GM12878 (cell line): Measurements from ENCODE around the gene RBMS1.

Experiments used
- CBFB ChIP-seq: IDR thresholded peaks from 2 replicates; pipeline ENCODE4 v1.6.1; 2016; ENCODE audit warnings: antibody characterized with exemption, low read depth
- CTCF ChIP-seq, 3 experiments: IDR thresholded peaks in 2 of 3; conservative IDR thresholded peaks in 1 of 3; 2 replicates each; pipeline ENCODE4 v1.5.1; 2011; ENCODE audit warnings: low read depth in 3 of 3, low read length in 3 of 3, mild to moderate bottlenecking in 3 of 3, control low read depth in 2 of 3, moderate library complexity in 2 of 3, inconsistent platforms in 1 of 3, mixed read lengths in 1 of 3; ENCODE audit not compliant: control insufficient read depth in 2 of 3, insufficient read depth in 1 of 3; ENCODE audit errors: extremely low read depth in 1 of 3
- E2F8 ChIP-seq: fragments of 450-650 bp; IDR thresholded peaks from 2 replicates; pipeline ENCODE4 v1.6.1; 2018; ENCODE audit warnings: mild to moderate bottlenecking, low read depth, moderate library complexity; ENCODE audit not compliant: partially characterized antibody
- GABPA ChIP-seq: IDR thresholded peaks from 2 replicates; pipeline ENCODE4 v1.6.1; 2014; ENCODE audit warnings: antibody characterized with exemption, low read depth, mild to moderate bottlenecking, inconsistent platforms
- HDGF ChIP-seq: fragments of 450-650 bp; IDR thresholded peaks from 2 replicates; pipeline ENCODE4 v1.6.1; 2016; ENCODE audit warnings: antibody characterized with exemption
- JUNB ChIP-seq: IDR thresholded peaks from 2 replicates; pipeline ENCODE4 v1.6.1; 2016; ENCODE audit warnings: antibody characterized with exemption, mild to moderate bottlenecking
- NBN ChIP-seq: fragments of 450-650 bp; IDR thresholded peaks from 2 replicates; pipeline ENCODE4 v1.6.1; 2016
- POLR2AphosphoS5 ChIP-seq: IDR thresholded peaks from 2 replicates; pipeline ENCODE4 v1.6.1; 2011; ENCODE audit warnings: mild to moderate bottlenecking, low read length, inconsistent platforms

GRCh38 chr2:160522951-160523710 is 29.5 kb upstream of the RBMS1 start:
- TF ChIP-seq NBN: no peak
- TF ChIP-seq CTCF (IDR thresholded peaks at IDR 0.05 in 2 of 3, conservative IDR thresholded peaks at IDR 0.05 in 1 of 3; ENCODE audit: control insufficient read depth in 2 of 3, extremely low read depth in 1 of 3, insufficient read depth in 1 of 3, low read depth in 3 of 3, low read length in 3 of 3): no peak
- no peak for TF ChIP-seq GABPA
- no peak for TF ChIP-seq JUNB
- TF ChIP-seq POLR2AphosphoS5: no peak
- TF ChIP-seq CBFB: no peak
- no peak for TF ChIP-seq HDGF
- no peak for TF ChIP-seq E2F8
